Erythroblast (primary cell): ENCODE measurements around the gene ATF5.

Source experiments
- GATA1 ChIP-seq: IDR thresholded peaks from 2 replicates; pipeline ENCODE4 v1.6.1; 2011; ENCODE audit warnings: low read depth, mild to moderate bottlenecking, control low read depth, low read length, moderate library complexity
- POLR2A ChIP-seq: IDR thresholded peaks from 2 replicates; pipeline ENCODE4 v1.6.1; 2011; ENCODE audit warnings: mild to moderate bottlenecking, low read length

DNA sequence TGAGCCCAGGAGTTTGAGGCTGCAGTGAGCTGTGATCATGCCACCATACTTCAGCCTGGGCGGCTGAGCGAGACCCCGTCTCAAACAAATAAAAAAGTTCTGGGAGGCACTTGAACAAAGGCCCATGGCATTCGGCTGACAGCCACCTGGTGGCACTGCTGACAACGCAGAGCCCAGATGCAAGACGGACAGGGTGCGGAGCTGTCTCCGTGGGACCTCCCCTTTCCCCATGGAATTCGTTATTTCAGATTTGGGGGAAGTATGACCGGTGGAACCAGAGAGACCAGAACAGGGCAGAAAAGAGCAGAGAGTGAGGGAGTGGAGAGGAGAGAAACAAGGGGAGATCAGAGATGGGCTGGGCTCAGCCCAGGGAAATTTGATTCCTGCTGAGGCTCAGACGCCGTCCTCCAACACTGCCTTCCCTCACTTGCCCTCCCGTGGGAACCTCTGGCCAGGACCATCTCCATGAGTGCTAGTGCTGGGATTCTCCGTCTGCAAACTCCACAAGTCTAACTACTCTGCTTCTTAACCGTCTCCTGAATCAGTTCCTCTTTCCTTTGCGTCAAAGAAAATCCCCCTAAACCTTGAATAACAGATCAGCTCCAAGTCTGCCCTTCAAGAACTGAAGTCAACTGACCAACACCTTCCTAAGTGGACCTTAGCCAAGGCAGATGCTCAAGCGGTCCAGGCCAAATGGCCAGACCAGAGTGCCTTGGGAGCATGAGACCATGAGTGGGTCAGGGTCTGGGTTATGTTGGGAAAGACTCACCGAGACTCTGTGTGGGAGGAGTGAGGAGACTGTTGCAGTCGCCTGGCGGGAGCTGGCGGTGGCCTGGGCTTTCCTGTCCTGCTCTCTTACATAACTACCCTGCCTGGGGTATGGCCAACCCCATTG, 11.9 kb upstream of the ATF5 start:
- TF ChIP-seq POLR2A = no peak
- no peak for TF ChIP-seq GATA1
